ENCODE measurements around the gene RNF26.

DNA sequence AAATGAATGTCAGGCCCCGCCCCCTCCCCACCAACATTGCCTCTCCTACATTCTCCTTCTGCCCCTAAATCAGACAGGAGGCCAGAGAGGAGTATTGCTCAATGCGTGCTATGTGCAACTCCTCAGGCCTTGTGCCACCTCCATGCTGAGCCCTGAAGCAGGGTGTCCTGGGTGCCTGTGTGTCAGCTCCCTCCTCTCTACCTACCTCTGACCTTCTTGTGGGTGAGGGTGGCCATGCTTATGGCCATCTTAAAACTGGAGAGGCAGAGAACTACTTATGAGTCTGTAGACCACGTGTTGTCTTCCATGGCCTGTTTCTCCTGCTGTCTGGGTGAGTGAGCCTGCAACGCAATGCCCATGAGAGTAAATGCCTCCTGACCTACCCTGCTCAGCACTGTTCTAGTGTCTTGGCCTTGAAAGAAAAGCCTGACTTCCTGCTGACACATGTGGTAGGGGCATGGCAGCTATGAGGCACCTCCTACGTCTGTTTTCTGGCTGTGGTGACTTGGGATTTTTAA is 27.9 kb upstream of the RNF26 start:
- TF ChIP-seq ELF1 (IDR thresholded peaks at IDR 0.05) (no peak), EZH2phosphoT487 (IDR thresholded peaks at IDR 0.05; ENCODE audit: borderline replicate concordance, low read depth) (no peak), GABPA (IDR thresholded peaks at IDR 0.05; ENCODE audit: low read depth) (no peak), POLR2AphosphoS5 (IDR thresholded peaks at IDR 0.05; ENCODE audit: low read depth, low read length) (no peak), EP300 (IDR thresholded peaks at IDR 0.05; ENCODE audit: borderline replicate concordance in 1 of 2, low read depth in 1 of 2, low read length in 1 of 2) (no peak), GATA2 (CRISPR knock-in tag; IDR thresholded peaks at IDR 0.05) (no peak), CHD2 (IDR thresholded peaks at IDR 0.05; ENCODE audit: low read length, partially characterized antibody) (no peak), RXRA (IDR thresholded peaks at IDR 0.05; ENCODE audit: borderline replicate concordance, low read depth) (no peak)
- TF ChIP-seq, protein P1, sequence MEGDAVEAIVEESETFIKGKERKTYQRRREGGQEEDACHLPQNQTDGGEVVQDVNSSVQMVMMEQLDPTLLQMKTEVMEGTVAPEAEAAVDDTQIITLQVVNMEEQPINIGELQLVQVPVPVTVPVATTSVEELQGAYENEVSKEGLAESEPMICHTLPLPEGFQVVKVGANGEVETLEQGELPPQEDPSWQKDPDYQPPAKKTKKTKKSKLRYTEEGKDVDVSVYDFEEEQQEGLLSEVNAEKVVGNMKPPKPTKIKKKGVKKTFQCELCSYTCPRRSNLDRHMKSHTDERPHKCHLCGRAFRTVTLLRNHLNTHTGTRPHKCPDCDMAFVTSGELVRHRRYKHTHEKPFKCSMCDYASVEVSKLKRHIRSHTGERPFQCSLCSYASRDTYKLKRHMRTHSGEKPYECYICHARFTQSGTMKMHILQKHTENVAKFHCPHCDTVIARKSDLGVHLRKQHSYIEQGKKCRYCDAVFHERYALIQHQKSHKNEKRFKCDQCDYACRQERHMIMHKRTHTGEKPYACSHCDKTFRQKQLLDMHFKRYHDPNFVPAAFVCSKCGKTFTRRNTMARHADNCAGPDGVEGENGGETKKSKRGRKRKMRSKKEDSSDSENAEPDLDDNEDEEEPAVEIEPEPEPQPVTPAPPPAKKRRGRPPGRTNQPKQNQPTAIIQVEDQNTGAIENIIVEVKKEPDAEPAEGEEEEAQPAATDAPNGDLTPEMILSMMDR (IDR thresholded peaks at IDR 0.05) = no peak
- TF ChIP-seq, protein P2, sequence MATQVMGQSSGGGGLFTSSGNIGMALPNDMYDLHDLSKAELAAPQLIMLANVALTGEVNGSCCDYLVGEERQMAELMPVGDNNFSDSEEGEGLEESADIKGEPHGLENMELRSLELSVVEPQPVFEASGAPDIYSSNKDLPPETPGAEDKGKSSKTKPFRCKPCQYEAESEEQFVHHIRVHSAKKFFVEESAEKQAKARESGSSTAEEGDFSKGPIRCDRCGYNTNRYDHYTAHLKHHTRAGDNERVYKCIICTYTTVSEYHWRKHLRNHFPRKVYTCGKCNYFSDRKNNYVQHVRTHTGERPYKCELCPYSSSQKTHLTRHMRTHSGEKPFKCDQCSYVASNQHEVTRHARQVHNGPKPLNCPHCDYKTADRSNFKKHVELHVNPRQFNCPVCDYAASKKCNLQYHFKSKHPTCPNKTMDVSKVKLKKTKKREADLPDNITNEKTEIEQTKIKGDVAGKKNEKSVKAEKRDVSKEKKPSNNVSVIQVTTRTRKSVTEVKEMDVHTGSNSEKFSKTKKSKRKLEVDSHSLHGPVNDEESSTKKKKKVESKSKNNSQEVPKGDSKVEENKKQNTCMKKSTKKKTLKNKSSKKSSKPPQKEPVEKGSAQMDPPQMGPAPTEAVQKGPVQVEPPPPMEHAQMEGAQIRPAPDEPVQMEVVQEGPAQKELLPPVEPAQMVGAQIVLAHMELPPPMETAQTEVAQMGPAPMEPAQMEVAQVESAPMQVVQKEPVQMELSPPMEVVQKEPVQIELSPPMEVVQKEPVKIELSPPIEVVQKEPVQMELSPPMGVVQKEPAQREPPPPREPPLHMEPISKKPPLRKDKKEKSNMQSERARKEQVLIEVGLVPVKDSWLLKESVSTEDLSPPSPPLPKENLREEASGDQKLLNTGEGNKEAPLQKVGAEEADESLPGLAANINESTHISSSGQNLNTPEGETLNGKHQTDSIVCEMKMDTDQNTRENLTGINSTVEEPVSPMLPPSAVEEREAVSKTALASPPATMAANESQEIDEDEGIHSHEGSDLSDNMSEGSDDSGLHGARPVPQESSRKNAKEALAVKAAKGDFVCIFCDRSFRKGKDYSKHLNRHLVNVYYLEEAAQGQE (IDR thresholded peaks at IDR 0.05; ENCODE audit: low read depth, low read length) = no peak
